ENCODE results near the gene UBE2Q1.

The UBE2Q1 gene

GRCh38 chr1:154557939-154558719, at the start of gene UBE2Q1:
UBE2Q1 (minus strand) TSS chr1:154558662; CDS start chr1:154558553, 109 bp downstream.
- no peak for DNase-seq (ENCODE audit: low read depth, low spot score)

GRCh38 chr1:154607609-154608396, 49.3 kb upstream of the UBE2Q1 start, which contains the start of gene ADAR:
ADAR (minus strand) TSS chr1:154608186; CDS start chr1:154608006, 180 bp downstream.
- peak; percentile 79 for DNase-seq (ENCODE audit: low read depth, low spot score)

GRCh38 chr1:154607106-154607608, 48.7 kb upstream of the UBE2Q1 start:
- no peak for DNase-seq (ENCODE audit: low read depth, low spot score)

GRCh38 chr1:154605534-154605933, 47.1 kb upstream of the UBE2Q1 start:
- DNase-seq (ENCODE audit: low read depth, low spot score): no peak

GRCh38 chr1:154603317-154603716, 44.9 kb upstream of the UBE2Q1 start:
- no peak for DNase-seq (ENCODE audit: low read depth, low spot score)

- DNase-seq (ENCODE audit: low read depth, low spot score): no peak
Observed at GRCh38 chr1:154599658-154600057, 41.2 kb upstream of the UBE2Q1 start.

- no peak for DNase-seq (ENCODE audit: low read depth, low spot score)
Observed at GRCh38 chr1:154598871-154599635, 40.6 kb upstream of the UBE2Q1 start.

- DNase-seq (ENCODE audit: low read depth, low spot score): no peak
Observed at GRCh38 chr1:154595621-154596020, 37.2 kb upstream of the UBE2Q1 start.

- no peak for DNase-seq (ENCODE audit: low read depth, low spot score)
Observed at GRCh38 chr1:154594811-154595210, 36.3 kb upstream of the UBE2Q1 start.

- DNase-seq (ENCODE audit: low read depth, low spot score): no peak
Observed at GRCh38 chr1:154593390-154593789, 34.9 kb upstream of the UBE2Q1 start.

GRCh38 chr1:154591206-154591605, 32.7 kb upstream of the UBE2Q1 start:
- DNase-seq (ENCODE audit: low read depth, low spot score): no peak

GRCh38 chr1:154590756-154591155, 32.3 kb upstream of the UBE2Q1 start:
- no peak for DNase-seq (ENCODE audit: low read depth, low spot score)

GRCh38 chr1:154589780-154590179, 31.3 kb upstream of the UBE2Q1 start:
- DNase-seq (ENCODE audit: low read depth, low spot score): no peak

- DNase-seq (ENCODE audit: low read depth, low spot score): no peak
Observed at GRCh38 chr1:154586641-154587040, 28.2 kb upstream of the UBE2Q1 start.

GRCh38 chr1:154586231-154586630, 27.8 kb upstream of the UBE2Q1 start:
- no peak for DNase-seq (ENCODE audit: low read depth, low spot score)

GRCh38 chr1:154584267-154584994, 26.0 kb upstream of the UBE2Q1 start:
- DNase-seq (ENCODE audit: low read depth, low spot score): no peak

- no peak for DNase-seq (ENCODE audit: low read depth, low spot score)
Observed at GRCh38 chr1:154583773-154584172, 25.3 kb upstream of the UBE2Q1 start.

- no peak for DNase-seq (ENCODE audit: low read depth, low spot score)
Observed at GRCh38 chr1:154582885-154583284, 24.4 kb upstream of the UBE2Q1 start.

- DNase-seq (ENCODE audit: low read depth, low spot score): no peak
Observed at GRCh38 chr1:154581766-154582165, 23.3 kb upstream of the UBE2Q1 start.

- DNase-seq (ENCODE audit: low read depth, low spot score): no peak
Observed at GRCh38 chr1:154579374-154579773, 20.9 kb upstream of the UBE2Q1 start.

GRCh38 chr1:154578058-154578418, 19.6 kb upstream of the UBE2Q1 start:
- no peak for DNase-seq (ENCODE audit: low read depth, low spot score)

Data from brain pericyte (primary cell).